Measurements from ENCODE around the gene OTOG.

OTOG gene

GRCh38 chr11:17636721-17637120, 89.7 kb downstream of the OTOG start:
- DNase-seq, result no peak

- no peak for DNase-seq
These were observed 90.8 kb downstream of the OTOG start for GRCh38 chr11:17637901-17638300.

- DNase-seq, result no peak
These were observed 91.3 kb downstream of the OTOG start for GRCh38 chr11:17638311-17638710.

DNA sequence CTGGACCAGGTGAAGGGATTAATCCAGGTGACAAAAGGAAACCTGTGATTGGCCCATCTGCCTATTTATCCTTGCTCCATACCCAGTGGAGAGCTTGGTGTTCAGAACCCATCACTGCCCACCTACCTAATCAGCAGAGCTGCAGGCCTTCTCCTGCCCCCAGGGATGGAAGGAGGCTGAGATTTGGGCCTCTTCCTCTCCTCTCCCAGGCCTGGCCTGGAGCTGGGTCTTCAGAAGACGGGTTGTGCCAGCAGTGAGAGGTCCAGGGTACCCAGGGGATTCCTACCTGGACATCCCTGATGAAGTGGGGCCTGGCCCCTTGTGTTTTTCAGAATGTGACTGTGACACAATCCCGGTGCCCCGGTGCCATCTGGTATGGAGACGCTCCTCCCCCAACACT, 92.0 kb downstream of the OTOG start:
- no peak for DNase-seq

DNA sequence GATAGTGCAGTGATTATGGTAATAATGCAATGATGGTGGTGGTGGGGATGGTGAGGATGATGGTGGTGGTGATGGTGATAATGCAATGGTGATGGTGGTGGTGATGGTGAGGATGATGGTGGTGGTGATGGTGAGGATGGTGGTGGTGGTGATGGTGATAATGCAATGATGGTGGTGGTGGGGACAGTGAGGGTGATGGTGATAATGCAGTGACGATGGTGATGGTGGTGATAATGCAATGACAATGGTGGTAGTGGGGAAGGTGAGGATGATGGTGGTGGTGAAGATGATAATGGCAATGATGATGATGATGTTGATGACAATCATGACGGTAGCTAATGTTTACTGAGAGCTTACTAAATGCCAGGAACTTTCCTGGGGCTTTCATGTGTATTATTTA, 92.7 kb downstream of the OTOG start:
- DNase-seq, result no peak

DNA sequence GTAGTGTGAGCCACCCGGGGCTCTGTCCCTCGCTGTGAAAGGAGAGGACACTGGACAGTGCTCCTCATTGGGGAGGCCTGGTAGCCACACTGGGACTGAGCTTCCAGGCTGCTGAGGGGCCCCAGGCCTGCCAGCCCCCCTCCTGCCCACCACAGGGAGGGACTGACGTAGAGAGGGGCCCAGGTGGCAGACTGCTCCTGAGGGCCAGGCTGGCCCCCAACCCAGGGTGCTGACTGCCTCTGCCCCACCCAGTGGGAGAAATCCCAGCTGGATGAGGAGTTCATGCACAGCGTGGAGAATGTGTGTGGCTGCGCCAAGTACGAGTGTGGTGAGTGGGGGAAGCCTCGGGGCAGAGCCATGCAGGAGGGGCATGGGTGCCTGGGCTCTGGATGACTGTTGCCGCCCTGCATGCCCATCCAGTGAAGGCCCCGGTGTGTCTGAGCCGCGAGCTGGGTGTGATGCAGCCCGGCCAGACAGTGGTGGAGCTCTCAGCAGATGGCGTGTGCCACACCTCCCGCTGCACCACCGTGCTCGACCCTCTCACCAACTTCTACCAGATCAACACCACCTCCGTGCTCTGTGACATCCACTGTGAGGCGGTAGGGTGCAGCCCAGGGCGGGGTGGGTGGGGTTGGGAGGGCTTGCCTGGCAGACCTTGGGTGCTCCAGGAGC, 93.6 kb downstream of the OTOG start:
- no peak for DNase-seq

DNA sequence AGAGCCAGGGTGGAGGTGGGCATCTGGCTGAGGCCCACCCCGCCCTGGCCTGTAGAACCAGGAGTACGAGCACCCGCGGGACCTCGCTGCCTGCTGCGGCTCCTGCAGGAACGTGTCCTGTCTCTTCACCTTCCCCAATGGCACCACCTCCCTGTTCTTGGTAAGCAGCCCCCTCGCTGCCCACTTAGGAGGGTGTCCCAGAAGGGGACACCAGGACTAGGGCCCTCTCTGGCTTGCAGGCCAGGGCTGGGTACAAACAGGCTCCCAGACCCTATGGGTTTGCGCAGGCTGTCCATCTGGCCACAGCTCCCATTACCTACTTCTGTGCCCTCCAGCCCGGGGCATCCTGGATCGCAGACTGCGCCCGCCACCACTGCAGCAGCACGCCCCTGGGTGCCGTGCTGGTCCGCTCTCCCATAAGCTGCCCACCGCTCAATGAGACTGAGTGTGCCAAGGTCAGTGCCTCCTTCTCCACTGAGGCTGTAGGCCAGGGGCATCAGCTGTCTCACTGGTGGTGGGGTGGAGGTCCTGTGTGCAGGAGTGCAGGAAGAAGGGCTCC, 94.8 kb downstream of the OTOG start:
- no peak for DNase-seq

- DNase-seq, result no peak
These were observed 95.3 kb downstream of the OTOG start for GRCh38 chr11:17642370-17642769.

GRCh38 chr11:17642980-17643379, 95.9 kb downstream of the OTOG start:
- DNase-seq, result no peak

GRCh38 chr11:17643506-17644405, 96.7 kb downstream of the OTOG start:
- DNase-seq, result no peak

GRCh38 chr11:17645190-17645970, 98.3 kb downstream of the OTOG start:
- DNase-seq, result no peak

DNA sequence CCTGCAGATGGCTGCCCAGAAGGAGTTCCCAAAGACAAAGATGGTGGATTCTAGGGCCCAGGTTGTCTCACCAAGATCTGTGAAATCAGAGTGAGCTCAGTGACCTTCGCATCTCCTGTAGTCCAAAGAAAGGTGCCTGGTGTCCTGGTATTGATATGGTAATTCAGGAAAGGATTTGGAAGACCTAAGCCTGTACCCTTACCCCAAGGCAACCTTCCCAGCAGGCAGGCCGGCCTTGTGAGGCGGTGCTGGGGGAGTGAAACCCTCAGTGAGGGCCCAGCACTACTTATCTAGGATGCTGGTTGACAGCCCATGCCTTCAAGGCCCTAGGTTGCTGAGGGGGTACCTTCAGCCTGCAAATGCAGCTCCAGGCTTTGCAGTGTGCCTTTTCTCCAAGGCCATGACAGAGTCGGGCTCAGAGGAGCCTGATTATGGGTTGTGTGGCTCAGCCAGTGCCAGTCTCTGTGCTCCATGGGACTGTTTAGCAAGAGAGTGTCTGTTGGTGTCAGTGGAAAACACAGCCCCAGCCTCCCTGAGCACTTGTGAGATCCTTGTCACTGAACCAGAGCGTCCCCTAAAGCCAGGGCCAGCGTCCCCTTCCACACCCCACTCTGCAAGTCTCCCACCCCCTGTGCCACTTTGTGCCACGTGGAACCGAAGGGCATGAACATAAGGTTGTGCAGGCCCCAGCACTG, 99.5 kb downstream of the OTOG start:
- no peak for DNase-seq

DNA sequence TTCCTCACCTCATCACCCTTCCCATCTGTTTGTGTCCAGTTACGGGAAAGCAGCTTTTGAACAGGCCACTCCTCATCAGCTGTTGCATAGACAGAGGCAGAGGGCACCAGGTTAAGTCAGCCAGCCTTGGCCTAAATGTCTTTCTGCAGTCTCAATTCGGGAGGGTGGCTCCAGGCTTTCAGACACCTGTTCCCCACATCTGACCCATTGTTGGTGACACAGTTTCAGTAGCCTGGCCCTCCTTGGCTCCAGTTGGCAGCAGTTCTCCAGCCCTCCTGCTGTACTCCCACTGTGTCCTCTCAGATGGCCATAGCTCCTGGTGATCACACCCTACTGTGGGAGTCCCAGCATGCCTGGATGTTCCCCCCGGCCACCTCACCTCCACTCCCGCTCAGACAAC, 101.5 kb downstream of the OTOG start:
- no peak for DNase-seq

DNA sequence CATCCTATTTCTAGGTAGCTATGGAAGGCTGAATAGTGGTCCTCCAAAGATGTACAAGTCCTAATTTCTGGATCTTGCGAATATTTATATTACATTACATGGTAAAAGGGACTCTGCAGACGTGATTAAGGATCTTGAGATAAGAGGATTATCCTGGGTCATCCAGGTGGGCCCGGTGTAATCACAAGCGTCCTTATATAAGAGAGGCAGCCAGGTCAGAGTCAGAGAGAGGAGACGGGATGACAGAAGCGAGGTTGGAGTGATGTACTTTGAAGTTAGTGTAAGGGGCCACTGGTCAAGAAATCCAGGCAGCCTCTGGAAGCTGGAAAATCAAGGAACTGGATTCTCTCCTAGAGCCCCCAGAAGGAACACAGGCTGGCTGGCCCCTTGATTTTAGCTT, 102.2 kb downstream of the OTOG start:
- no peak for DNase-seq

- DNase-seq, result no peak
These were observed 102.6 kb downstream of the OTOG start for GRCh38 chr11:17649696-17650095.

GRCh38 chr11:17650127-17650911, 103.3 kb downstream of the OTOG start:
- DNase-seq, result no peak

GRCh38 chr11:17651061-17651460, 104.0 kb downstream of the OTOG start:
- DNase-seq, result no peak

GRCh38 chr11:17651681-17652080, 104.6 kb downstream of the OTOG start:
- no peak for DNase-seq

GRCh38 chr11:17652556-17652955, 105.5 kb downstream of the OTOG start:
- DNase-seq, result no peak

DNA sequence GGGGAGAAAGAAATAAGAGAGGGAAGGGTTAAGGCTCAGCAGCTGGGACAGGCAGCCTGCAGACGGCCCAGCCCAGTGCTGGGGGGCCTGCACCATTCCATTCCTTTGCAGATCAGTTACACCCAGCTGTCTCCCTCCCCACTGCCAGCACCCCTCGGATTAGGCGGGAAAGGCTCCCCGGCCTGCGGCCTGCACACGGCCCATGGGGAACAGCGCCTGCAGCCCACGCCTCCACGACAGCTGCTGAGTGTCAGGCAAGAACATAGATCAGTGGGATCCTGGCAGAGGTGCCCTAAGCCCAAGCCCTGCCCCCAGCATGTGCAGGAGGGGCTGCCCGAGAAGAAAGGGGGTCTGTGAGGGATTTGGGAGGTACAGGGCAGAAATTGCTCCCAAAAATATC, 106.6 kb downstream of the OTOG start:
- no peak for DNase-seq

DNA sequence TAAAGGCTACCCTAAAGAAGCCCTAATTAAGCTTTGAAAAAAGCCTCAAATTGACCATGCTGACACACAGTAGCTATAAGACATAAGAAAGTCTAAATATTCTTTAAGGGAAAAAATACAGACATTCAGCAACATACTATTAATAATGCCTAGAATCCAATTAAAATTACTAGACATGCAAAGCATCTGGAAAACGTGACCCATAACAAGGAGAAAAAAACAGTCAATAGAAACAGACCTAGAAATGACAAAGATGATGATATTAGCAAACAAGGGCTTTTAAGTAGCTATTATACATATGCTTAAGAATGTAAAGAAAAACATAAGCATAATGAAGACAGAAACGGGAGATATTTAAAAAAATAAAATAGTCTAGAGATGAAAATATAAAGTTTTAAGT, 108.6 kb downstream of the OTOG start:
- DNase-seq, result no peak

DNA sequence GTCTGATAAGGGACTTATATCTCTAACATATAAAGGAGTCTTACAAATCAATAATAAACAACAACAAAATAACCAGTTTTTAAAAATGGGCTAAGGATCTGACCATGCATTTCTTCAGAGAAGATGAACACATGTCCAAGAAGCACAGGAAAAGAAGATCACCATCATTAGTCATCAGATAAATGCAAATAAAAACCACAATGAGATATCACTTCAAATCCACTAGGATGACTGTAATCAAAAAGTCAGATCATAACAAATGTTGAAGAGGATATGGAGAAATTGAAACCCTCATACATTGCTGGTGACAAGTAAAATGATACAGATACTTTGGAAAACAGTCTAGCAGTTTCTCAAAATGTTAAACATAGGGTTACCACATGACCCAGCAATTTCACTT, 111.2 kb downstream of the OTOG start:
- DNase-seq, result no peak

Data from activated CD4-positive, alpha-beta T cell treated with anti-CD3 and anti-CD28 coated beads, Interleukin-2, Interleukin-6, amounts not matched to agents 100 ng/mL and 50 ng/mL, durations not matched to agents 16 hours and 8 hours (primary cell).